Panc1 (cell line): ENCODE measurements around the gene GNAI1. TPM values are rescaled to one million over a fixed set of nuclear protein-coding genes. Genes with fewer than 3 reads are reported as not detected.

Experiments
- ATAC-seq: fragments of 200-7000 bp; cut with Tn5 transposase; 2 replicates; pipeline ENCODE4 v1.9.1; 2020; ENCODE audit warnings: mild to moderate bottlenecking, moderate library complexity
- BruUV-seq: library from RNA; stranded (reverse); fragments of 400-500 nt; replicated peaks from 2 replicates; lab custom pipeline; 2021; lab: Mats Ljungman, UMichigan
- CTCF ChIA-PET: fragments of 300-600 bp; sonication (Branson Sonifier 250); formaldehyde crosslinking; loops from one replicate; lab custom pipeline; 2022; ENCODE audit warnings: antibody characterized with exemption; lab: Charles Lee
- POLR2A ChIA-PET: fragments of 300-600 bp; sonication (Branson Sonifier 250); formaldehyde crosslinking; loops from one replicate; lab custom pipeline; 2022; ENCODE audit warnings: antibody characterized with exemption; lab: Charles Lee
- DNase-seq: peaks from one replicate; pipeline ENCODE4 v3.0.0-alpha.2; 2010; ENCODE audit warnings: low read depth, low spot score
- H3K27ac ChIP-seq: 2 replicates; pipeline ENCODE4 v1.5.1; 2011; ENCODE audit warnings: mild to moderate bottlenecking, low read length, inconsistent platforms
- H3K27me3 ChIP-seq: fragments of 200-500 bp; sonication (Bioruptor generic); 2 replicates; pipeline ENCODE4 v1.6.0; 2014; ENCODE audit warnings: low read length, inconsistent platforms; ENCODE audit not compliant: control insufficient read depth, insufficient read depth
- H3K36me3 ChIP-seq: fragments of 200-500 bp; sonication (Bioruptor generic); 2 replicates; pipeline ENCODE4 v1.5.1; 2014; ENCODE audit warnings: inconsistent platforms, mild to moderate bottlenecking, low read length, moderate library complexity; ENCODE audit not compliant: control insufficient read depth, insufficient read depth
- H3K4me1 ChIP-seq: 2 replicates; pipeline ENCODE4 v1.5.1; 2011; ENCODE audit warnings: inconsistent platforms, mild to moderate bottlenecking, low read length, moderate library complexity; ENCODE audit not compliant: control insufficient read depth, insufficient read depth
- H3K4me3 ChIP-seq, 2 experiments: 2 replicates each; pipeline ENCODE4 v1.5.1; 2011 to 2012; ENCODE audit warnings: low read depth in 2 of 2, low read length in 2 of 2, mild to moderate bottlenecking in 2 of 2, inconsistent platforms in 1 of 2, moderate library complexity in 1 of 2
- H3K9me3 ChIP-seq: fragments of 200-500 bp; sonication (Bioruptor generic); 2 replicates; pipeline ENCODE4 v1.5.1; 2014; ENCODE audit warnings: low read depth, mild to moderate bottlenecking, inconsistent platforms, low read length, moderate library complexity; ENCODE audit not compliant: control insufficient read depth, insufficient read depth
- CTCF ChIP-seq: fragments of 450-650 bp; IDR thresholded peaks from 2 replicates; pipeline ENCODE4 v1.5.1; 2017; ENCODE audit warnings: mild to moderate bottlenecking
- POLR2AphosphoS5 ChIP-seq: IDR thresholded peaks from 2 replicates; pipeline ENCODE4 v1.6.1; 2012; ENCODE audit warnings: mild to moderate bottlenecking, low read depth, low read length, moderate library complexity
- REST ChIP-seq, 2 experiments: IDR thresholded peaks; 2 replicates each; pipeline ENCODE4 v1.6.1; 2011 to 2012; ENCODE audit warnings: low read depth in 2 of 2, control low read depth in 1 of 2, low read length in 1 of 2, mild to moderate bottlenecking in 1 of 2, moderate library complexity in 1 of 2; ENCODE audit not compliant: insufficient read depth in 1 of 2
- SIN3A ChIP-seq: IDR thresholded peaks from 2 replicates; pipeline ENCODE4 v1.6.1; 2012; ENCODE audit warnings: low read depth, mild to moderate bottlenecking, low read length, moderate library complexity, borderline replicate concordance; ENCODE audit not compliant: insufficient read depth
- TCF7L2 ChIP-seq: IDR thresholded peaks from 2 replicates; pipeline ENCODE4 v1.6.1; 2011; ENCODE audit warnings: mild to moderate bottlenecking, low read depth, low read length, inconsistent platforms
- in situ Hi-C: cut with HindIII; loops from 2 replicates; pipeline ENCODE4 v1.10.0; 2016; ENCODE audit warnings: low sequenced_read_pairs, low pct_unique_long_range_greater_than_20kb
- intact Hi-C: fragments of 100-400 bp; cut with micrococcal nuclease; formaldehyde crosslinking; loops from one replicate; pipeline ENCODE4 v1.10.0; 2022; ENCODE audit not compliant: unreplicated experiment
- total RNA-seq: library from RNA; stranded (reverse); gene quantifications from one replicate; pipeline ENCODE4 v1.2.1, GENCODE V29; 2021; ENCODE audit not compliant: unreplicated experiment

The GNAI1 gene
- total RNA-seq, 1 experiment from 2014 or later: 19.2 TPM

GRCh38 chr7:80087771-80088170, 46.9 kb upstream of the GNAI1 start:
- in situ Hi-C loops (no loop called here), intact Hi-C loops (no loop called here)
- BruUV-seq: no TSS peak
- ChIA-PET CTCF (no interaction called here), POLR2A (no interaction called here)
- Histone ChIP-seq H3K9me3 (no peaks in the 10 kb centered on the region), H3K27ac (no peak overlapping the region), H3K27me3 (0 out of 2 replicates have a peak, but pooled peaks cover 2% of the 10 kb centered on the region), H3K4me1 (peaks cover 3% of the 10 kb centered on the region; the same call in 1 of the 2 replicates), H3K36me3 (no peaks in the 10 kb centered on the region), H3K4me3 (no peak overlapping the region)
- DNase-seq (no peak), ATAC-seq (peak; percentile 60; the same call in 1 of the 2 replicates)
- no peak for TF ChIP-seq CTCF
- no peak for TF ChIP-seq POLR2AphosphoS5
- no peak for TF ChIP-seq SIN3A
- no peak for TF ChIP-seq REST (IDR thresholded peaks at IDR 0.05; ENCODE audit: insufficient read depth in 1 of 2, low read depth in 2 of 2, low read length in 1 of 2)
- no peak for TF ChIP-seq TCF7L2

GRCh38 chr7:80088705-80089104, 45.9 kb upstream of the GNAI1 start:
- Histone ChIP-seq H3K4me1 (peaks cover 3% of the 10 kb centered on the region; the same call in 1 of the 2 replicates), H3K9me3 (no peaks in the 10 kb centered on the region), H3K27me3 (0 out of 2 replicates have a peak, but pooled peaks cover 2% of the 10 kb centered on the region), H3K27ac (no peak overlapping the region), H3K36me3 (no peaks in the 10 kb centered on the region), H3K4me3 (no peak overlapping the region)
- intact Hi-C loops: no loop called here
- ChIA-PET POLR2A (interaction anchor here (0.7 kb wide), 1 partner anchor 9 kb away, joined by 3 read pairs; no protein-coding TSS in a partner anchor), CTCF (no interaction called here)
- no TSS peak for BruUV-seq
- TF ChIP-seq REST (IDR thresholded peaks at IDR 0.05; ENCODE audit: insufficient read depth in 1 of 2, low read depth in 2 of 2, low read length in 1 of 2) (no peak), SIN3A (no peak), CTCF (no peak), TCF7L2 (no peak), POLR2AphosphoS5 (no peak)
- in situ Hi-C loops: no loop called here
- DNase-seq: no peak
- no peak for ATAC-seq
